ENCODE measurements around the gene PNLDC1. TPM values are rescaled to one million over a fixed set of nuclear protein-coding genes. Genes with fewer than 3 reads are reported as not detected.

The PNLDC1 gene
- total and polyA plus RNA-seq, 4 donors, result 0.08 to 3.1 (median 0.58) TPM; not detected in 1

DNA sequence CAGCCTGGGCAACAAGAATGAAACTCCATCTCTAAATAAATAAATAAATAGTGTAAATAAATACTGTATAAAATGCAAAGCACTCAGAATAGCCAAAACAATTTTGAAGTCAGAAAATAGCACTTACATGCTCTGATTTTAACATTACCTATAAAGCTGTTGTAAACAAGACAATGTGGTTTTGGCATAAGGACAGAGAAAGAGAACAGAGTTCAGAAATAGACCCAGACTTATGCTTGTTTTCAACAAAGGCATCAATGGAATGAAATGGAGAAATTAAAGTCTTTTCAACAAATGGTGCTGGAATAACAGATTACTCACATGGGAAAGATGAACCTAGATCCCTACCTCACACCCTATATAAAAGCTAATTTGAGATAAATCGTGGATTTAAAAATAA, 27.9 kb upstream of the PNLDC1 start:
- Histone ChIP-seq H3K9ac (ENCODE audit: low read depth in 1 of 2, low read length in 2 of 2) (no peak overlapping the region), H3K36me3 (ENCODE audit: control insufficient read depth in 4 of 4, insufficient read depth in 3 of 4, low read depth in 1 of 4, low read length in 3 of 4) (peaks cover 17 to 82% (median 66%) of the 10 kb centered on the region in 4 donors), H3K4me3 (ENCODE audit: low read depth in 1 of 3, low read length in 3 of 3) (no peak overlapping the region), H3K27ac (ENCODE audit: low read depth in 1 of 2, low read length in 2 of 2) (no peak overlapping the region), H3K27me3 (ENCODE audit: control insufficient read depth in 4 of 4, insufficient read depth in 4 of 4, low read length in 3 of 4) (no peaks in the 10 kb centered on the region), H3K9me3 (ENCODE audit: control insufficient read depth in 4 of 4, low read length in 3 of 4) (no peaks in the 10 kb centered on the region), H3K4me1 (ENCODE audit: control insufficient read depth in 4 of 4, insufficient read depth in 4 of 4, low read length in 3 of 4) (no peaks in the 10 kb centered on the region)
- no peak for DNase-seq (ENCODE audit: low spot score)
- WGBS, result 0% methylated on average over 1 of the region's 1 CpG
- TF ChIP-seq, protein P1, sequence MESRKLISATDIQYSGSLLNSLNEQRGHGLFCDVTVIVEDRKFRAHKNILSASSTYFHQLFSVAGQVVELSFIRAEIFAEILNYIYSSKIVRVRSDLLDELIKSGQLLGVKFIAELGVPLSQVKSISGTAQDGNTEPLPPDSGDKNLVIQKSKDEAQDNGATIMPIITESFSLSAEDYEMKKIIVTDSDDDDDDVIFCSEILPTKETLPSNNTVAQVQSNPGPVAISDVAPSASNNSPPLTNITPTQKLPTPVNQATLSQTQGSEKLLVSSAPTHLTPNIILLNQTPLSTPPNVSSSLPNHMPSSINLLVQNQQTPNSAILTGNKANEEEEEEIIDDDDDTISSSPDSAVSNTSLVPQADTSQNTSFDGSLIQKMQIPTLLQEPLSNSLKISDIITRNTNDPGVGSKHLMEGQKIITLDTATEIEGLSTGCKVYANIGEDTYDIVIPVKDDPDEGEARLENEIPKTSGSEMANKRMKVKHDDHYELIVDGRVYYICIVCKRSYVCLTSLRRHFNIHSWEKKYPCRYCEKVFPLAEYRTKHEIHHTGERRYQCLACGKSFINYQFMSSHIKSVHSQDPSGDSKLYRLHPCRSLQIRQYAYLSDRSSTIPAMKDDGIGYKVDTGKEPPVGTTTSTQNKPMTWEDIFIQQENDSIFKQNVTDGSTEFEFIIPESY (IDR thresholded peaks at IDR 0.05), result no peak
- TF ChIP-seq, protein P2, sequence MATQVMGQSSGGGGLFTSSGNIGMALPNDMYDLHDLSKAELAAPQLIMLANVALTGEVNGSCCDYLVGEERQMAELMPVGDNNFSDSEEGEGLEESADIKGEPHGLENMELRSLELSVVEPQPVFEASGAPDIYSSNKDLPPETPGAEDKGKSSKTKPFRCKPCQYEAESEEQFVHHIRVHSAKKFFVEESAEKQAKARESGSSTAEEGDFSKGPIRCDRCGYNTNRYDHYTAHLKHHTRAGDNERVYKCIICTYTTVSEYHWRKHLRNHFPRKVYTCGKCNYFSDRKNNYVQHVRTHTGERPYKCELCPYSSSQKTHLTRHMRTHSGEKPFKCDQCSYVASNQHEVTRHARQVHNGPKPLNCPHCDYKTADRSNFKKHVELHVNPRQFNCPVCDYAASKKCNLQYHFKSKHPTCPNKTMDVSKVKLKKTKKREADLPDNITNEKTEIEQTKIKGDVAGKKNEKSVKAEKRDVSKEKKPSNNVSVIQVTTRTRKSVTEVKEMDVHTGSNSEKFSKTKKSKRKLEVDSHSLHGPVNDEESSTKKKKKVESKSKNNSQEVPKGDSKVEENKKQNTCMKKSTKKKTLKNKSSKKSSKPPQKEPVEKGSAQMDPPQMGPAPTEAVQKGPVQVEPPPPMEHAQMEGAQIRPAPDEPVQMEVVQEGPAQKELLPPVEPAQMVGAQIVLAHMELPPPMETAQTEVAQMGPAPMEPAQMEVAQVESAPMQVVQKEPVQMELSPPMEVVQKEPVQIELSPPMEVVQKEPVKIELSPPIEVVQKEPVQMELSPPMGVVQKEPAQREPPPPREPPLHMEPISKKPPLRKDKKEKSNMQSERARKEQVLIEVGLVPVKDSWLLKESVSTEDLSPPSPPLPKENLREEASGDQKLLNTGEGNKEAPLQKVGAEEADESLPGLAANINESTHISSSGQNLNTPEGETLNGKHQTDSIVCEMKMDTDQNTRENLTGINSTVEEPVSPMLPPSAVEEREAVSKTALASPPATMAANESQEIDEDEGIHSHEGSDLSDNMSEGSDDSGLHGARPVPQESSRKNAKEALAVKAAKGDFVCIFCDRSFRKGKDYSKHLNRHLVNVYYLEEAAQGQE (IDR thresholded peaks at IDR 0.05), result no peak
- no peak for TF ChIP-seq FOXA1 (IDR thresholded peaks at IDR 0.05)
- no peak for TF ChIP-seq HNF4G (IDR thresholded peaks at IDR 0.05)
- TF ChIP-seq YY1 (IDR thresholded peaks at IDR 0.05), result no peak
- TF ChIP-seq JUND (IDR thresholded peaks at IDR 0.05), result no peak
- TF ChIP-seq SP1 (IDR thresholded peaks at IDR 0.05), result no peak
- no peak for TF ChIP-seq EGR1 (IDR thresholded peaks at IDR 0.05; ENCODE audit: low read depth in 2 of 2)
- TF ChIP-seq GABPA (IDR thresholded peaks at IDR 0.05 in 1 of 2, conservative IDR thresholded peaks at IDR 0.05 in 1 of 2), result no peak
- no peak for TF ChIP-seq NR2F2 (IDR thresholded peaks at IDR 0.05)

- Histone ChIP-seq H3K9ac (ENCODE audit: low read depth in 1 of 2, low read length in 2 of 2) (no peak overlapping the region), H3K9me3 (ENCODE audit: control insufficient read depth in 4 of 4, low read length in 3 of 4) (no peaks in the 10 kb centered on the region), H3K4me1 (ENCODE audit: control insufficient read depth in 4 of 4, insufficient read depth in 4 of 4, low read length in 3 of 4) (peaks cover 0 to 2% (median 0%) of the 10 kb centered on the region in 4 donors), H3K4me3 (ENCODE audit: low read depth in 1 of 3, low read length in 3 of 3) (no peak overlapping the region), H3K36me3 (ENCODE audit: control insufficient read depth in 4 of 4, insufficient read depth in 3 of 4, low read depth in 1 of 4, low read length in 3 of 4) (peaks cover 8 to 85% (median 77%) of the 10 kb centered on the region in 4 donors), H3K27ac (ENCODE audit: low read depth in 1 of 2, low read length in 2 of 2) (no peak overlapping the region), H3K27me3 (ENCODE audit: control insufficient read depth in 4 of 4, insufficient read depth in 4 of 4, low read length in 3 of 4) (no peaks in the 10 kb centered on the region)
- TF ChIP-seq, protein P3, sequence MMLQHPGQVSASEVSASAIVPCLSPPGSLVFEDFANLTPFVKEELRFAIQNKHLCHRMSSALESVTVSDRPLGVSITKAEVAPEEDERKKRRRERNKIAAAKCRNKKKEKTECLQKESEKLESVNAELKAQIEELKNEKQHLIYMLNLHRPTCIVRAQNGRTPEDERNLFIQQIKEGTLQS (IDR thresholded peaks at IDR 0.05), result no peak
- TF ChIP-seq, protein P1 (IDR thresholded peaks at IDR 0.05), result no peak
- TF ChIP-seq HNF4A (conservative IDR thresholded peaks at IDR 0.05), result no peak
- no peak for TF ChIP-seq NR2F2 (IDR thresholded peaks at IDR 0.05)
- TF ChIP-seq HNF4G (IDR thresholded peaks at IDR 0.05), result no peak
- TF ChIP-seq JUND (IDR thresholded peaks at IDR 0.05), result no peak
- no peak for TF ChIP-seq RXRA (IDR thresholded peaks at IDR 0.05)
- no peak for TF ChIP-seq FOXA1 (IDR thresholded peaks at IDR 0.05)
- TF ChIP-seq SP1 (IDR thresholded peaks at IDR 0.05), result no peak
- 83% methylated on average over 7 of the region's 7 CpGs for WGBS
- DNase-seq (ENCODE audit: low spot score), result no peak
Measured at GRCh38 chr6:159777240-159777904, 22.7 kb upstream of the PNLDC1 start.

Data from liver (tissue), 9 donors.